GM21528 (cell line): ENCODE results near the gene FBL.
"Not testable (repeated sequence)": the region's sequence is repeated elsewhere in the genome, so short reads cannot be mapped to it uniquely, and the experiment has no call there.

Experiments
- ATAC-seq: cut with Tn5 transposase; IDR thresholded peaks from one replicate; pipeline ENCODE4 v1.9.1; 2021; ENCODE audit warnings: mild to moderate bottlenecking, moderate library complexity; ENCODE audit not compliant: unreplicated experiment, low FRiP score

The FBL gene

GRCh38 chr19:39877488-39877887 is 31.3 kb upstream of the FBL start:
- not testable (repeated sequence) for ATAC-seq

GRCh38 chr19:39876486-39876885 is 30.3 kb upstream of the FBL start:
- ATAC-seq, result not testable (repeated sequence)

- ATAC-seq, result not testable (repeated sequence)
Observed at GRCh38 chr19:39875401-39875864, 29.3 kb upstream of the FBL start.

- no peak for ATAC-seq
Observed at GRCh38 chr19:39874404-39874803, 28.2 kb upstream of the FBL start.

GRCh38 chr19:39873385-39873784 is 27.2 kb upstream of the FBL start:
- ATAC-seq, result no peak

GRCh38 chr19:39871886-39872866 is 26.0 kb upstream of the FBL start:
- no peak for ATAC-seq

GRCh38 chr19:39871362-39871761 is 25.2 kb upstream of the FBL start:
- ATAC-seq, result no peak

GRCh38 chr19:39870171-39870971 is 24.2 kb upstream of the FBL start:
- no peak for ATAC-seq

- ATAC-seq, result no peak
Observed at GRCh38 chr19:39867952-39868351, 21.8 kb upstream of the FBL start.

- no peak for ATAC-seq
Observed at GRCh38 chr19:39867133-39867532, 21.0 kb upstream of the FBL start.

- no peak for ATAC-seq
Observed at GRCh38 chr19:39865953-39866352, 19.8 kb upstream of the FBL start.

- ATAC-seq, result no peak
Observed at GRCh38 chr19:39865186-39865585, 19.0 kb upstream of the FBL start.

- ATAC-seq, result no peak
Observed at GRCh38 chr19:39864118-39864517, 17.9 kb upstream of the FBL start.

GRCh38 chr19:39858541-39858940 is 12.4 kb upstream of the FBL start:
- no peak for ATAC-seq

GRCh38 chr19:39852882-39853281 is 6.7 kb upstream of the FBL start:
- no peak for ATAC-seq

- ATAC-seq, result no peak
Observed at GRCh38 chr19:39850892-39851291, 4.7 kb upstream of the FBL start.

GRCh38 chr19:39848392-39848791 is 2.2 kb upstream of the FBL start:
- no peak for ATAC-seq

GRCh38 chr19:39847525-39847924 is 1.3 kb upstream of the FBL start:
- no peak for ATAC-seq

- ATAC-seq, result no peak
Observed at GRCh38 chr19:39846678-39847486, 703 bp upstream of the FBL start.

- no peak for ATAC-seq
Observed at GRCh38 chr19:39845584-39845932, 621 bp downstream of the FBL start.

- no peak for ATAC-seq
Observed at GRCh38 chr19:39845172-39845571, 1.0 kb downstream of the FBL start.
